Measurements from ENCODE around the gene CSMD2. TPM values are rescaled to one million over a fixed set of nuclear protein-coding genes. Genes with fewer than 3 reads are reported as not detected.

CSMD2 gene
- total and polyA plus RNA-seq, 2 of the 4 experiments (the other 2 are of a cell fraction): under 0.01 to 0.36 TPM

DNA sequence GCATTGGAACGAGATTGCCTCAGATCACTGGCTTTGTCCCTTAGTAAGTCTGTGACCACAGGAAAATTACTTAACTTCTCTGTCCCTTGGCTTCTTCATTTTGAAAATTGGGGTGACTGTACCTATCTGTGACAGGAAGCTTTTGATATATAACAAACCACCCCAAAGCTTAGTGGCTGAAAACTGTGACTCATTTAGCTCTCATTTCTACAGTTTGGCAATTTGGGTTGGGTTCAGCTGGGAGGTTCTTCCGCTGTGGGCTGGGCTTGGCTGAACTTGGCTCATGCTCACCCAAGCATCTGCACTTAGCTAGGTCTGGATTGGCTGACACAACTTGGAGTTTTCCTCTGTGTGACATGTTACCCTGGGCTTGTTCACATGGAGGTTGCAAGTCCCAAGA is 25.7 kb upstream of the CSMD2 start:
- ChIA-PET POLR2A (ENCODE audit: unreplicated experiment) (no interaction called here), CTCF (no interaction called here)
- H3K4ac ChIP-seq (ENCODE audit: low read depth, low read length): no peak overlapping the region
- H2AK5ac ChIP-seq (ENCODE audit: low read depth, low read length): no peak overlapping the region
- no peak overlapping the region for H2BK15ac ChIP-seq (ENCODE audit: low read depth, low read length)
- H2AK9ac ChIP-seq (replicated peaks; ENCODE audit: low read depth, low read length, poor library complexity): no peak overlapping the region
- ATAC-seq (ENCODE audit: low read depth) (no peak), DNase-seq (no peak)
- no peak overlapping the region for H3K56ac ChIP-seq (ENCODE audit: extremely low read depth, insufficient read depth, low read length)
- TF ChIP-seq MAZ (IDR thresholded peaks at IDR 0.05; ENCODE audit: borderline replicate concordance, low read depth, low read length) (no peak), NFE2L2 (IDR thresholded peaks at IDR 0.05; ENCODE audit: low read depth, low read length) (no peak), CHD1 (IDR thresholded peaks at IDR 0.05; ENCODE audit: low read depth, low read length) (no peak), USF2 (IDR thresholded peaks at IDR 0.05; ENCODE audit: low read depth, low read length) (no peak), POLR2A (IDR thresholded peaks at IDR 0.05; ENCODE audit: low read depth, low read length) (no peak), RAD21 (IDR thresholded peaks at IDR 0.05; ENCODE audit: low read length) (no peak), FOS (IDR thresholded peaks at IDR 0.05; ENCODE audit: low read depth, low read length) (no peak), MAFK (IDR thresholded peaks at IDR 0.05; ENCODE audit: low read depth, low read length) (no peak), BHLHE40 (IDR thresholded peaks at IDR 0.05; ENCODE audit: low read depth, low read length) (no peak), RCOR1 (IDR thresholded peaks at IDR 0.05; ENCODE audit: insufficient replicate concordance, low read length) (no peak), CEBPB (IDR thresholded peaks at IDR 0.05; ENCODE audit: low read depth, low read length) (no peak), CTCF (conservative IDR thresholded peaks at IDR 0.05; ENCODE audit: low read depth, low read length) (no peak), RFX5 (IDR thresholded peaks at IDR 0.05; ENCODE audit: low read depth, low read length) (no peak), MXI1 (IDR thresholded peaks at IDR 0.05; ENCODE audit: borderline replicate concordance, low read depth, low read length) (no peak), SMC3 (IDR thresholded peaks at IDR 0.05; ENCODE audit: low read depth, low read length) (no peak)
- TF ChIP-seq, protein P1, sequence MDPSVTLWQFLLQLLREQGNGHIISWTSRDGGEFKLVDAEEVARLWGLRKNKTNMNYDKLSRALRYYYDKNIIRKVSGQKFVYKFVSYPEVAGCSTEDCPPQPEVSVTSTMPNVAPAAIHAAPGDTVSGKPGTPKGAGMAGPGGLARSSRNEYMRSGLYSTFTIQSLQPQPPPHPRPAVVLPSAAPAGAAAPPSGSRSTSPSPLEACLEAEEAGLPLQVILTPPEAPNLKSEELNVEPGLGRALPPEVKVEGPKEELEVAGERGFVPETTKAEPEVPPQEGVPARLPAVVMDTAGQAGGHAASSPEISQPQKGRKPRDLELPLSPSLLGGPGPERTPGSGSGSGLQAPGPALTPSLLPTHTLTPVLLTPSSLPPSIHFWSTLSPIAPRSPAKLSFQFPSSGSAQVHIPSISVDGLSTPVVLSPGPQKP (IDR thresholded peaks at IDR 0.05; ENCODE audit: borderline replicate concordance, low read depth, low read length): no peak
- H3K27me3 ChIP-seq (ENCODE audit: control insufficient read depth, insufficient read depth, low read length): no peaks in the 10 kb centered on the region
- no peaks in the 10 kb centered on the region for H3K9me1 ChIP-seq (ENCODE audit: insufficient read depth, low read length)
- no peaks in the 10 kb centered on the region for H3K79me1 ChIP-seq (ENCODE audit: low read depth in 1 of 2, low read length in 2 of 2)
- no peaks in the 10 kb centered on the region for H4K20me1 ChIP-seq (ENCODE audit: insufficient read depth, low read length)
- H2BK20ac ChIP-seq (ENCODE audit: low read depth, low read length): no peak overlapping the region
- H3K9me3 ChIP-seq (ENCODE audit: control insufficient read depth, insufficient read depth, low read length): peaks cover 26% of the 10 kb centered on the region
- intact Hi-C loops (cut with micrococcal nuclease) (no loop called here), dilution Hi-C loops (cut with HindIII; ENCODE audit: low sequenced_read_pairs, unreplicated experiment) (no loop called here), in situ Hi-C loops (cut with MboI; ENCODE audit: low sequenced_read_pairs) (no loop called here)
- H4K5ac ChIP-seq (ENCODE audit: low read depth, low read length): no peak overlapping the region
- no peak overlapping the region for H3K4me3 ChIP-seq (ENCODE audit: insufficient read depth, low read depth, low read length)
- no peaks in the 10 kb centered on the region for H3K4me1 ChIP-seq (ENCODE audit: control insufficient read depth, insufficient read depth, low read length)
- H4K8ac ChIP-seq (ENCODE audit: low read depth in 2 of 2, low read length in 2 of 2): no peak overlapping the region
- no peak overlapping the region for H2BK120ac ChIP-seq (ENCODE audit: low read depth, low read length)
- H3K18ac ChIP-seq (ENCODE audit: low read depth, low read length): no peak overlapping the region
- WGBS, 2 experiments (ENCODE audit: extremely low coverage in 2 of 2, insufficient read length in 1 of 2): 67% methylated on average over 1 of the region's 2 CpGs; no CpG with 5 or more reads in 1 of the 2 experiments
- no peak overlapping the region for H3K27ac ChIP-seq (ENCODE audit: insufficient read depth, low read length)
- no peak overlapping the region for H3K9ac ChIP-seq (ENCODE audit: low read depth, low read length)
- no TSS peak for BruUV-seq (replicated peaks)
- H3K14ac ChIP-seq (replicated peaks; ENCODE audit: low read depth, low read length): no peak overlapping the region
- no peak overlapping the region for H3K4me2 ChIP-seq (ENCODE audit: low read depth, low read length)
- H4K91ac ChIP-seq (ENCODE audit: insufficient read depth, low read depth, low read length): no peak overlapping the region
- H3K36me3 ChIP-seq (ENCODE audit: control insufficient read depth, insufficient read depth, low read length): no peaks in the 10 kb centered on the region
- no peak overlapping the region for H2BK5ac ChIP-seq (ENCODE audit: low read depth, low read length, poor library complexity, severe bottlenecking)
- H3K23ac ChIP-seq (ENCODE audit: low read depth, low read length): no peak overlapping the region
- no peak overlapping the region for H2AFZ ChIP-seq (replicated peaks; ENCODE audit: low read length, poor library complexity)
